HG03520 (cell line): ENCODE measurements around the gene KCNH1.
"Not testable (repeated sequence)": the region's sequence is repeated elsewhere in the genome, so short reads cannot be mapped to it uniquely, and the experiment has no call there.

Source experiments
- ATAC-seq: cut with Tn5 transposase; IDR thresholded peaks from one replicate; pipeline ENCODE4 v1.9.1; 2021; ENCODE audit warnings: mild to moderate bottlenecking, moderate library complexity; ENCODE audit not compliant: unreplicated experiment

Gene KCNH1

GRCh38 chr1:211099393-211099792 is 34.6 kb downstream of the KCNH1 start:
- no peak for ATAC-seq

DNA sequence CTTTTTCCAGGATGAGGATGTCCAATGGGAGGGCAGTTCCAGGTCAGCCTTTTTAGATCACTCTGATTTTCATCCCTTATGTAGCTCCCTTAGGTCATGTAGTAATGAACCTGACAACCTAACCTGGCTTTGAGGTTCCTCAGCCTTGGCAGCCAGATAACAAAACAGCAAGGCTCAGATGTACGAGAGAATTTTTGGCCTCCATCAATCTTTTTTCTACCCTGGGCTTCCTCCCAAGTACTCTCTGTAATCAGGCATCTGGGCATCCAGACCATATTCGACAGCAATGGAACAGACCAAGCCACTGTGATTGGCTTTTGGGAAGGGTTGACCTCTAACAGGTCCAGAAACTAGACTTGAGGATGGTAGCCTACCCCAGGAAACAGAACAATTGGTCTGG is 38.6 kb downstream of the KCNH1 start:
- ATAC-seq = no peak

DNA sequence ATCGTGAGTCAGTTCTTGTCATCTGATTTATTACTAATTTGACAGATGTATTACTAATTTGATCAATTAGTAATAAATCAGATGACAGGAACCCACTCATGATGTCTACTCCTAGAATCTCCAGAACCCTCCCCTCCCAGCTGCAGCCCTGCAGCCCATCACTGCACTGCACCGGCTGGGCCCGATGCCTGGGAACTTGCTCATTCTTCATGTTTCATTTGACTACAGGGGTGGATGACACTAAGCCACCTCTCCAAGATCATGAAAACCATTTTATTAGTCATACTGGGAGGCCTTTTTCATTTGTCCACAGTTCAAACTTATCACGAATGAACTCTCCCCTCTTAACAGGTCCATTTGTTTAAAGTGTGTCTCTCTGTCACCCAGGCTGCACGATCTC is 41.0 kb downstream of the KCNH1 start:
- ATAC-seq = no peak

GRCh38 chr1:211091867-211092266 is 42.1 kb downstream of the KCNH1 start:
- no peak for ATAC-seq

DNA sequence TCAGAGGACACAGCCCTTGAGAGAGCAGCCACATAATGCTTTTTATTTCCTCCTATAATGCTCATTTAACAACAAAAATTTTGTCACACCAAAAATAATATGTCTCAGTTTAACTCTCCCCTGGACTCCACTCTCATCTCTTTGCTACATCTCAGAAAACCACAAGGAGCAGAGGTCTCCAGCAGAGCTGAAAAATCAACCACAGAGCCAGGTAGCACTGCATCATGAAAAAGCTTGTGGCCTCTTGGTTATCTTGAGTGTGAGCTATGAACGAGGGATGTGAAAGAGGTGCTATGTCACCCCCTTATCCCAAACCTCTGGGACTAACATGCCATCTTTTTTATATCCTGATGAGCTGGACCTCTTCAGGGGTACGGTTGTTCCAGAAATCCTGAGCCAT is 44.4 kb downstream of the KCNH1 start:
- ATAC-seq = no peak

- ATAC-seq = no peak
Observed at GRCh38 chr1:211088156-211088555, 45.8 kb downstream of the KCNH1 start.

DNA sequence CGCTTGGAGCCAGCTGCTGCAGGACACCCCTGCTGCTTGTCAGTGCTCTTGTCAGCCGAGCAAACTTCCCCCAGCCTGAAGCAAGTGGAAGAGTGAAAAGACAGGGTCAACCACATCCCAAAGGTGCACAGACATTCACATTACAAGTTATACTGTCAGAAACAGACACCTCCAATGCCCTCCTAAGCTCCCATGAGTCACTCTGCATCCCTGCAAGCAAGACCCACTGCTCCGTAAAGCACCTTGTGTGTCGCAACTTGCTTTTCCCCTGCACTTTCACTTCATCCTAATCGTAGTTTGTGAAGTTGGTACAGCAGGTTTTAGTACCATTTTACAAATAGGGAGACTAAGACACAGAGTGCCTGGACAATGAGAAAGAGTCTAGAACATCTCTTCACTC is 51.1 kb downstream of the KCNH1 start:
- no peak for ATAC-seq

DNA sequence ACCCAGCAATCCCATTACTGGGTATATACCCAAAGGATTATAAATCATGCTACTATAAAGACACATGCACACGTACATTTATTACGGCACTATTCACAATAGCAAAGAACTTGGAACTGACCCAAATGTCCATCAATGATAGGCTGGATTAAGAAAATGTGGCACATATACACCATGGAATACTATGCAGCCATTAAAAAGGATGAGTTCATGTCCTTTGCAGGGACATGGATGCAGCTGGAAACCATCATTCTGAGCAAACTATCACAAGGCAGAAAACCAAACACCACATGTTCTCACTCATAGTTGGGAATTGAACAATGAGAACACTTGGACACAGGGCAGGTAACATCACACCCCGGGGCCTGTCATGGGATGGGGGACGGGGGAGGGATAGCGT is 52.5 kb downstream of the KCNH1 start:
- ATAC-seq = not testable (repeated sequence)

DNA sequence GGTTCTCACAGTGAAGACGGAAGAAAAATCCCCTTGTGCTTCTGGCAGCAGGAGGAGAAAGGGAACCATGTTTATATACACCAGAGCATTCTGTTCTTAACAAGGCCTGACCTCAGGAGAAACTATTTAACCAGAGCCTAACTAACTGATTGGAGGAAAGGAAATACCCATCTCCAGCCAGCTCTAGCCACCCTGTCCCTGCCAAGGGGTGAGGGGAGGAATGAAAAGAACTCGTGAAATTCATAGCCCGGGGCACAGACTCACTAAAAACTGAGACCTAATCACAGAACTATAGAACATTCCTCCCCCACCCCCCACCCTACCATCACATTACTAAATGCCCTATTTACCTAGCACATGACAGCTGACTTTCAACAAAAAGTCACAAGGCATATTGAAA is 65.0 kb downstream of the KCNH1 start:
- ATAC-seq = no peak

DNA sequence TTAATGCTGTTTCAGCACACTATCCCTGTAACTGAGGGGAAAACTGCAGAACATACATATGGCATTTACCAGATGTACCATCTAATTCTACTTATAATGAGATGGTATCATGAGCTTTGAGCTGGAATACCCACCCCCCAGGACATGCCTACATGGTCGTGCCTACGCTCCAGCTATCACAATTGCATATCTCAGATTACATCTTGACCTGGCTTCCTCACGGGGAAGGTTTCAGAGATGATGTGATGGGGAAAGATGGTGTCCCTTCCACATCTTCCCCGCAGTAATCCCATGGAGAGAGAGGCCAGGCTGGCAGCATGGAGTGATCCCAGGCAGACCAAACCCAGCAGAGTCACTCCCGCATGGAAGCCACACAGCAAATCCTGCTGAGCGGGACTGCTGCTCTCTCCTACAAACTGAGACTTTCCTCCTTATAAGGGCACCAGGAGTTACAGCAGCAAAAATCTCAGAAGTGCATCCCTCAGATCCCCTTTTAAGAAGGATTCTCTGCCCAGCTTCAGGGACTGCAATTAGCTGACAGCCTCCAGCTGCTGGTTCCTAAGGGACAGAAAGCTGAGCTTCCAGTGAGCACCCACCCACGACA is 67.1 kb downstream of the KCNH1 start:
- no peak for ATAC-seq

GRCh38 chr1:211041838-211042237 is 92.1 kb downstream of the KCNH1 start:
- not testable (repeated sequence) for ATAC-seq

- no peak for ATAC-seq
Observed at GRCh38 chr1:211037095-211037494, 96.9 kb downstream of the KCNH1 start.

DNA sequence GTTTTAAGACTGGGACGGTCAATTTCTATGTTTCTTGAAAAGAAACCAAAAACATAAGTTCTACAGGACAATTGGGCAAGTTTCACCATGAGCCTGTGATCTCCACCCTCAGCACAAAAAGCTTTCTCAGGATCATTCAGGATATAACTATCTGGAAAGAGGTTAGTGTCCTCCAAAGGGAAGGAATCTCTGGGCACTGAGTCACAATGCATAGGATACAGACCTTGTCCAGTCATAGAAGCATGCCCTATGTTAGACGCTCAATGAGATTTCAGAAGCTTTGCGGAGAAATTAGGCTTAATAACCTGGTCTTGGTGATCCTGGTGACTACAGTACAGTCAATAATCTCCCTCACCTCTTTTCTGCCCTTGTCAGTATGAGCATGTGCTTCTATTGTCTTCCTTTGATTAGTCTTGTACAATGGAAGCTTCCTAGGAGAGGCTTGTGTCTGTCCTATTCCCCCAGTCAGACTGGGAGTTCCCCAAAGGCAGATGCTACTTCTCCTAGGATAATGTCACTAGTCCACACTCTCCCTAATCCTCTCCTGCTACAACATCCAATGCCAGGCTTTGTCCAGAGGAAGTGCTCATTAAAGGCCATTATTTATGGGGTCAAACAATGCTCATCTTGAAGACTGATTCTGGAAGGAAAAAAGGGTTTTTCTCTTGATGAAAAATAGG is 97.4 kb downstream of the KCNH1 start:
- no peak for ATAC-seq

DNA sequence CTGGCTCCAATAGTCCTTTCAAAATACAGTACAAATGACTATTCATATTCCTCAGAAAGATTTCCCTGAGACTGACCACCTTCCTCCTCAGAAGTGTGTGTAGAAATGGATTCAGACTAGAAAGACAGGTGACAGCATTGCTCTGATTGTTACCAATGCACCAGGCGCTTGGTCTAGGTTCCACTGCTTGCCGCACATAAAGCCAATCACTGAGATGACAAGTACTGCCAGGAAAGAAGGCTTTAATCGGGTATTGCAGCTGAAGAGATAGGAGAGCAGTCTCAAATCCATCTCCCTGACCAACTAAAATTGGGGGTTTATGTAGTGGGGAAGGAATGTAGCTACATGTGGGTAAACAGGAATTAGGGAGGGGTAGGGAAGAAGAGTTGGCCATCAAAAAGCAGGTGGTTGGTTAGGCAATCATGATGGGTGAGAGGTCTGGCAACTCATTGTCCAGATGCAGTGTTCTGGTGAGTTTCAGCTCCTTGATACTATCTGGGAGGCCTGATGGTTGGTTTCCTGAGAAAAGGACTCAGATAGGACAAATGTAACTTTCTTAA is 98.0 kb downstream of the KCNH1 start:
- ATAC-seq = no peak

DNA sequence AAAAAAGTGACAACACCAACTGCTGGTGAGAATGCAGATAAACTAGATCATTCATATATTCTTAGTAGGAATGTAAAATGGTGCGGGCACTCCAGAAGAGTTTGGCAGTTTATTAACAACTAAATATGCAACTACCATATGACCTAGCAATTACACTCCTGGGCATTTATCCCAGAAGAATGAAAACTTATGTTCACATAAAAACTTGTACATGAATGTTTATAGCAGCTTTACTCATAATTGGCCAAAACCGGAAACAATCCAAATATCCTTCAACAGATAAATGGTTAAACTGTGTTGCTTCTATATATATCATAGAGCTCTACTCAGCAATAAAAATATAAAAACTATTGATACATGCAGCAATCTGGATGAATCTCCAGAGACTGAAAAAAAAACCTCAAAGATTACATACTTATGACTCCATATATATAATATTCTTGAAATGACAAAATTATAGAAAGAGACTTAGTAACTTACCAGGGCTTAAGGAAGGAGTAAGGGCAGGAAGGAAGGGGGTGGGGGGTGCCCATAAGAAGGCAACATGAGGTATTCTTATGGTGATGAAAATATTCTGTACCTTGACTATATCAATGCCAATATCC is 99.9 kb downstream of the KCNH1 start:
- ATAC-seq = no peak

GRCh38 chr1:211024901-211025300 is 109.0 kb downstream of the KCNH1 start:
- ATAC-seq = no peak

- ATAC-seq = no peak
Observed at GRCh38 chr1:211019266-211019665, 114.7 kb downstream of the KCNH1 start.

- ATAC-seq = no peak
Observed at GRCh38 chr1:211018690-211019089, 115.3 kb downstream of the KCNH1 start.

DNA sequence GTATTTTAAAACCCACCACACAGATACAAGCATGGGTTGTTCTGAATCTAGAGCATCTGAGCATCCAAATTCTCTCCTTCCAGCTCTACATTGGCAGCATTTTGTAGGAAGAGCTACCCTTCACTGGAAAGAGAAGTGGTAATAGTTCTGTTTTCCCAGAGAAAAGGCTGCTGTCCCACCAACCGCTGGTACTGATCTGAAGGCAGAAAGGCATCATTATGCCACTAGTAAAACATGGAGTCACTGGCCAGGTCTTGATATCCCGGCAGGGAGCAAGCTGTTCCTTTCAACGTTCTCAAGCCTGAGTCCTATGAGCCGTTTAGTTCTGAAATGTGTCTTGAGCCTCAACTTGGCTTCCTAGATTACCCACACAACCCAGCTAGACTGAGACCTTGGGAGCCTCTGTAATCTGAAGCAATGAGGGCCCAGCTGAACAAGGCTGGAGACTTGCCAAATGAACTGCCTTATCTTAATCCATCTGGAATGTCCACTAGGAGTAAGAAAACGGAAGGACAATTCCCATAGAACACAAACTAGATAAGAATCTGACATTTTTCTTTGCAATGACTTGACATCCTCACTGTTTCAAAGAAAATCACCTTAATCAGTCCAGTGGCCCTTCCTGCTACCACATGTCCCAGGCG is 116.8 kb downstream of the KCNH1 start:
- no peak for ATAC-seq

DNA sequence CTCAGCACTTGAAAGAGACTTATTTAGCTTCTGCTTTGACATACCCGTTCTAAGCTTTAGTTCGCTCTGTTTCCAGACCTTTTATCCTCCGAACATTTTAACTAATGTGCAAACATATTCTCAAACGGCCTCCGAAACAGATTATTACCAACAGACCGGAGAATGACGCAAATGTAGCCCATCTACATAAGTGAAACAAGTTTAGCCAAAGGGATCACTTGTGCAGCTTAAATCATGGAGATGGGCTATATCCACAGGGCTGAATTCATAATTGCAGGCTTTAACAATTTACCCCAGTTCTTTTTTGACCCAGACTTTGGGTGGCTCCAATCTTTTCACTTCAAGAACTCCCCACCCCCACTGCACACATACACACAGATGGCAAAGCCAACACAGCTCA is 119.7 kb downstream of the KCNH1 start:
- ATAC-seq = no peak

DNA sequence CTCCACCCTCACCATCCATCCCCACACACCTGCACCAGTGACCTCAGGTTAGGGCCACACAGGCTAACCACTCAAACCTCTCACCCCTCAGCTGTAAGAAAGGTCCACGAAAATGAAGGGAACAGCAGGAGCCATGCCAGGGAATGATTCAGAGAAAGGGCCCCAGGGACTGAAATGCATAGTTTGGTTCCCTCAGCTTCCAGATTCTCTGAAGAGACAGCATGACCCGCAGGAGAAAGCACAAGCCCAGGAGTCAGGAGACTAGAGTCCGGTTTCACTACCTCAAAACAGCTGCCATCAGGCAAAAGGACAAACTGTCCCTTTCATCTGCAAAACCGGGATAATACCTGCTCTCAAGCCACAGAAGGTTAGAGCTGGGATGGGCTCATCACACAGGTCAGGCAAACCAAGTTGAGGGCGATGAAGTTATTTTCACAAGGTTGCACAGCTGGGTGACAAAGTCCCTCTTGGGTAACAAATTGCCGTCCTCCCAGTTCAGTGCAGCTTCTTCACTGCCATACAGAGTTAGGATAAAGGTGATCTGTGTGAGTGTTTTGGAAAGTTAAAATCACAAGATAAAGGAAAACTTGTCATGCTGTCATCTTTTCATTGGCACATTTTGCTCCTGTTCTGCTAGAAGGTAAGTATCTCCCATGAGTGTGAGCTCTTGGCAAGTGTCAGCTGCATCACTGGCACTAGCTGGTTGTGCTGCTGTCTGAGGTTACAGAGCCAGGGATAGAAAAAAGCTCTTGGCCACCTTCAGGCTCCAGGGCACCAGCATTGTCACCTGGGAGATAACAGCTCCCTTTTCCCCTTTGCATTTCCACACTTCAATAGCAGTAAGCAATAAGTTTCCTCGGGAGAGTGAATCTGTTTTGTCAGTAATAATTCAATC is 120.4 kb downstream of the KCNH1 start:
- ATAC-seq = no peak
